Thymus (tissue), 11 donors: ENCODE results near the gene MRPL21. TPM values are rescaled to one million over a fixed set of nuclear protein-coding genes. Genes with fewer than 3 reads are reported as not detected.
"Not testable (repeated sequence)": the region's sequence is repeated elsewhere in the genome, so short reads cannot be mapped to it uniquely, and the experiment has no call there.

Experiments
- DNase-seq, 9 donors: peaks; one replicate each; pipeline ENCODE4 v3.0.0-alpha.2; 2013; ENCODE audit warnings: low spot score in 9 of 9, low read depth in 6 of 9, missing footprints in 1 of 9
- H3K27ac ChIP-seq, 2 donors: one replicate each; pipeline ENCODE4 v1.5.1; 2013; ENCODE audit warnings: control low read depth in 1 of 2, low read depth in 1 of 2, low read length in 1 of 2, mild to moderate bottlenecking in 1 of 2, moderate library complexity in 1 of 2
- H3K27me3 ChIP-seq, 2 donors: one replicate each; pipeline ENCODE4 v1.5.1; 2013; ENCODE audit warnings: low read length in 1 of 2; ENCODE audit not compliant: control insufficient read depth in 2 of 2, insufficient read depth in 1 of 2
- H3K36me3 ChIP-seq, 2 donors: one replicate each; pipeline ENCODE4 v1.5.1; 2013; ENCODE audit warnings: low read length in 1 of 2, mild to moderate bottlenecking in 1 of 2, moderate library complexity in 1 of 2; ENCODE audit not compliant: control insufficient read depth in 2 of 2, insufficient read depth in 2 of 2
- H3K4me1 ChIP-seq, 2 donors: one replicate each; pipeline ENCODE4 v1.5.1; 2013; ENCODE audit warnings: low read length in 2 of 2; ENCODE audit not compliant: control insufficient read depth in 2 of 2, insufficient read depth in 2 of 2
- H3K4me3 ChIP-seq, 2 donors: one replicate each; pipeline ENCODE4 v1.5.1; 2013; ENCODE audit warnings: low read length in 2 of 2, control low read depth in 1 of 2, mild to moderate bottlenecking in 1 of 2
- H3K9me3 ChIP-seq, 2 donors: one replicate each; pipeline ENCODE4 v1.5.1; 2013; ENCODE audit warnings: low read length in 1 of 2, mild to moderate bottlenecking in 1 of 2; ENCODE audit not compliant: control insufficient read depth in 2 of 2, insufficient read depth in 1 of 2
- WGBS: extraction: QIAGEN DNeasy Blood & Tissue Kit; methylation state at CpG from one replicate; pipeline ENCODE4 v1.1.7; 2013; 5-methylcytosine and 5-hydroxymethylcytosine counted together
- polyA plus RNA-seq: library from polyadenylated mRNA; stranded (reverse); fragments of 200-250 nt; gene quantifications from one replicate; pipeline ENCODE4 v1.2.3, GENCODE V29; 2013
- total RNA-seq: library from RNA; stranded (reverse); fragments of 120-200 nt; gene quantifications from one replicate; pipeline ENCODE4 v1.2.4, GENCODE V29; 2013
- donor health status: healthy.

Gene MRPL21
- total and polyA plus RNA-seq, 2 donors: 91.9 to 101 TPM

GRCh38 chr11:68868221-68868835 is 35.3 kb downstream of the MRPL21 start:
- H3K4me3 ChIP-seq: no peak overlapping the region
- DNase-seq: no peak
- peaks cover 0 to 11% of the 10 kb centered on the region in 2 donors for H3K4me1 ChIP-seq
- H3K9me3 ChIP-seq: peaks cover 0 to 8% of the 10 kb centered on the region in 2 donors
- no peak overlapping the region for H3K27ac ChIP-seq
- no peaks in the 10 kb centered on the region for H3K36me3 ChIP-seq
- 97% methylated on average over 18 of the region's 18 CpGs for WGBS
- peaks cover 0 to 19% of the 10 kb centered on the region in 2 donors for H3K27me3 ChIP-seq

GRCh38 chr11:68867066-68867465 is 36.6 kb downstream of the MRPL21 start:
- Histone ChIP-seq H3K36me3 (no peaks in the 10 kb centered on the region), H3K27ac (no peak overlapping the region), H3K4me1 (peaks cover 0 to 11% of the 10 kb centered on the region in 2 donors), H3K4me3 (no peak overlapping the region), H3K9me3 (peaks cover 0 to 11% of the 10 kb centered on the region in 2 donors), H3K27me3 (peaks cover 0 to 19% of the 10 kb centered on the region in 2 donors)
- DNase-seq: no peak
- WGBS: 97% methylated on average over 6 of the region's 6 CpGs

- H3K4me3 ChIP-seq: no peak overlapping the region
- 96% methylated on average over 11 of the region's 11 CpGs for WGBS
- peaks cover 0 to 11% of the 10 kb centered on the region in 2 donors for H3K9me3 ChIP-seq
- peaks cover 0 to 14% of the 10 kb centered on the region in 2 donors for H3K27me3 ChIP-seq
- peaks cover 0 to 8% of the 10 kb centered on the region in 2 donors for H3K4me1 ChIP-seq
- no peak for DNase-seq
- no peak overlapping the region for H3K27ac ChIP-seq
- H3K36me3 ChIP-seq: no peaks in the 10 kb centered on the region
These were observed 38.4 kb downstream of the MRPL21 start for GRCh38 chr11:68865241-68865640.

GRCh38 chr11:68863553-68864265 is 39.9 kb downstream of the MRPL21 start:
- Histone ChIP-seq H3K4me1 (no peaks in the 10 kb centered on the region), H3K36me3 (no peaks in the 10 kb centered on the region), H3K27ac (no peak overlapping the region), H3K27me3 (peaks cover 0 to 2% of the 10 kb centered on the region in 2 donors), H3K4me3 (no peak overlapping the region), H3K9me3 (peaks cover 0 to 8% of the 10 kb centered on the region in 2 donors)
- 99% methylated on average over 3 of the region's 3 CpGs for WGBS
- no peak for DNase-seq

GRCh38 chr11:68862421-68862820 is 41.2 kb downstream of the MRPL21 start:
- Histone ChIP-seq H3K27me3 (peaks cover 0 to 4% of the 10 kb centered on the region in 2 donors), H3K4me1 (no peaks in the 10 kb centered on the region), H3K36me3 (no peaks in the 10 kb centered on the region), H3K27ac (no peak overlapping the region), H3K9me3 (peaks cover 0 to 8% of the 10 kb centered on the region in 2 donors), H3K4me3 (no peak overlapping the region)
- WGBS: 97% methylated on average over 6 of the region's 6 CpGs
- DNase-seq: no peak

DNA sequence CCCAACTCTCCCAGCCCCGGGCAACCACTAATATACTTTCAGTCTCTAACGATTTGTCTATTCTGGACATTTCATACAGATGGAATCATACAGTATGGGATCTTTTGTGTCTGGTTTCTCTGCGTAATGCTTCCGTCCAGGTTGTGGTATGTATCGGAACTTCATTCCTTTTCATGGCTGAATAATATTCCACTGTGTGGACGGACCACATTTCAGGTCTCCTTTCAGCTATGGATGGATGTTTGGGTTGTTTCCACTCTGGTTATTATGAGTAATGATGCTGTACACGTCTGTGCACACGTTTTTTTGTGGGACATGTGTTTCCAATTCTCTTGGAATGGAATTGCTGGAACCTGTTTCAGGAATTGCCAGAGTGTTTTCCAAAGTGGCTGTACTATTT is 44.5 kb downstream of the MRPL21 start:
- WGBS: 94% methylated on average over 8 of the region's 8 CpGs
- Histone ChIP-seq H3K4me1 (peaks cover 2 to 3% of the 10 kb centered on the region in 2 donors), H3K27me3 (peaks cover 18 to 29% of the 10 kb centered on the region in 2 donors), H3K9me3 (peaks cover 0 to 7% of the 10 kb centered on the region in 2 donors), H3K4me3 (no peak overlapping the region), H3K27ac (no peak overlapping the region), H3K36me3 (no peaks in the 10 kb centered on the region)
- DNase-seq: no peak

- Histone ChIP-seq H3K4me1 (peaks cover 2 to 3% of the 10 kb centered on the region in 2 donors), H3K27ac (no peak overlapping the region), H3K4me3 (no peak overlapping the region), H3K36me3 (no peaks in the 10 kb centered on the region), H3K9me3 (no peaks in the 10 kb centered on the region), H3K27me3 (peaks cover 24 to 48% of the 10 kb centered on the region in 2 donors)
- no peak for DNase-seq
- WGBS: 95% methylated on average over 8 of the region's 8 CpGs
These were observed 46.5 kb downstream of the MRPL21 start for GRCh38 chr11:68857037-68857586.

GRCh38 chr11:68856425-68857030 is 47.1 kb downstream of the MRPL21 start:
- not testable (repeated sequence) for H3K27ac ChIP-seq, H3K4me3 ChIP-seq

More at GRCh38 chr11:68856425-68857030, 47.1 kb downstream of the MRPL21 start:
- H3K27me3 ChIP-seq: peaks cover 24 to 52% of the 10 kb centered on the region in 2 donors
- WGBS: 97% methylated on average over 21 of the region's 21 CpGs
- not testable (repeated sequence) for H3K36me3 ChIP-seq, DNase-seq, H3K4me1 ChIP-seq, H3K9me3 ChIP-seq
